Measurements from ENCODE around the gene TMPRSS12. TPM values are rescaled to one million over a fixed set of nuclear protein-coding genes. Genes with fewer than 3 reads are reported as not detected.

TMPRSS12 gene
- total and polyA plus RNA-seq, 11 donors: not detected

GRCh38 chr12:50913224-50913623 is 70.5 kb downstream of the TMPRSS12 start:
- no peaks in the 10 kb centered on the region for H3K4me1 ChIP-seq
- WGBS, 4 donors: 86 to 94% (median 92%) methylated on average over 2 of the region's 2 CpGs
- DNase-seq (no peak), ATAC-seq (no peak)
- no peaks in the 10 kb centered on the region for H3K27me3 ChIP-seq
- TF ChIP-seq POLR2A (IDR thresholded peaks at IDR 0.05): no peak
- no peak for TF ChIP-seq CTCF (IDR thresholded peaks at IDR 0.05)
- no peak overlapping the region for H3K4me3 ChIP-seq
- no peaks in the 10 kb centered on the region for H3K36me3 ChIP-seq
- intact Hi-C loops (cut with DNase I): no loop called here
- H3K27ac ChIP-seq: no peak overlapping the region
- H3K9me3 ChIP-seq: peaks cover 0 to 59% (median 34%) of the 10 kb centered on the region in 12 donors

DNA sequence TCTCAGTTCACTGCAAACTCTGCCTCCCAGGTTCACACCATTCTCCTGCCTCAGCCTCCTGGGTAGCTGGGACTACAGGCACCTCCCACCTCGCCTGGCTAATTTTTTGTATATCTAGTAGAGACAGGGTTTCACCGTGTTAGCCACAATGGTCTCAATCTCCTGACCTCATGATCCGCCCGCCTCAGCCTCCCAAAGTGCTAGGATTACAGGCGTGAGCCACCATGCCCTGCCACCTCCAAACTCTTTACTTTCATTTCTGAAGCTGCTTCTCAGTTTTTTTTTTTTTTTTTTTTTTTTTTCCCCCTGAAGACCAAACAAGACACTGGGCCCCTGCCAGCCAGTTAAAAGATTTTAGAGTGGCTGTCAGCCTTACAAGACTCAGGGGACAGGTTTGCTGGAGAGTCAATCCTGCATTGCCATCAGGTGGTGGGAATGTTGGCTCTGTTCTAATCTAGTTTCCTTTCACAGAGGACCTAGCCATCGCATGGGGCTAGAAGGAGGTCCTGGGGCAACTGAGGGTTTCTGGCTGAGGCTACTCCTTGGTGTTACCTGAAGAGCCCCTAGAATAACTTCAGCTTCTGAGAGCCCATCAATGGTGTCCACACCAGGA is 72.3 kb downstream of the TMPRSS12 start:
- H3K36me3 ChIP-seq: no peaks in the 10 kb centered on the region
- no peak overlapping the region for H3K4me3 ChIP-seq
- TF ChIP-seq POLR2A (IDR thresholded peaks at IDR 0.05): no peak
- no peak for TF ChIP-seq CTCF (IDR thresholded peaks at IDR 0.05)
- intact Hi-C loops (cut with DNase I): no loop called here
- H3K27ac ChIP-seq: no peak overlapping the region
- peaks cover 0 to 59% (median 34%) of the 10 kb centered on the region in 12 donors for H3K9me3 ChIP-seq
- no peaks in the 10 kb centered on the region for H3K4me1 ChIP-seq
- ATAC-seq: no peak
- no peaks in the 10 kb centered on the region for H3K27me3 ChIP-seq
- WGBS, 4 donors: 78 to 91% (median 84%) methylated on average over 6 of the region's 6 CpGs
- DNase-seq: no peak

DNA sequence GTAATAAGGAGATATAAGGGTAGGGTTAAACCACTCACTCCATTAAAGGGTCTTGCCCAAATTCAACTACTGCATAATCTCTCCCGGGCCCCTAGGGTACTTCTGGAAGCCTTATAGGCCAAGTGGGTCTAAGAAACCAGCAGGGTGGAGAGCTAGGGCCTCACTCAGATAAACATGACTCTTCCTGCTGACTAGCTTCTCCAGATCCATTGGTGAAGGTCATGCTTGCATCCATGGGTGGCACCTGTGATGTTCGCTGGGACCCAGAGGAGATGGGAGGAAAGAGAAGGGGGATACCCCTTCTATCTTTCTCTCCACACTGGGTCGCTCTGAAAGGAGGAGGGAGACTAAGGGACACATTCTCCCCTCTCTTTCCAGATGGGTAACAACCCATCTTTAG is 73.6 kb downstream of the TMPRSS12 start:
- H3K36me3 ChIP-seq: no peaks in the 10 kb centered on the region
- TF ChIP-seq CTCF (IDR thresholded peaks at IDR 0.05): no peak
- no peak for TF ChIP-seq POLR2A (IDR thresholded peaks at IDR 0.05)
- H3K27me3 ChIP-seq: no peaks in the 10 kb centered on the region
- H3K4me1 ChIP-seq: no peaks in the 10 kb centered on the region
- H3K9me3 ChIP-seq: peaks cover 0 to 58% (median 34%) of the 10 kb centered on the region in 12 donors
- WGBS, 4 donors: 68 to 82% (median 75%) methylated on average over 2 to 3 of the region's 3 CpGs
- no peak overlapping the region for H3K27ac ChIP-seq
- no peak overlapping the region for H3K4me3 ChIP-seq
- ATAC-seq (no peak), DNase-seq (no peak)
- intact Hi-C loops (cut with DNase I): no loop called here

GRCh38 chr12:50918584-50919316 is 76.0 kb downstream of the TMPRSS12 start:
- Histone ChIP-seq H3K27me3 (no peaks in the 10 kb centered on the region), H3K36me3 (no peaks in the 10 kb centered on the region), H3K9me3 (peaks cover 0 to 33% (median 18%) of the 10 kb centered on the region in 12 donors), H3K4me3 (no peak overlapping the region), H3K4me1 (peaks cover 0 to 22% (median 17%) of the 10 kb centered on the region in 12 donors), H3K27ac (no peak overlapping the region)
- no peak for DNase-seq
- no peak for ATAC-seq
- WGBS, 4 donors: 79 to 91% (median 82%) methylated on average over 5 of the region's 5 CpGs
- no peak for TF ChIP-seq CTCF (IDR thresholded peaks at IDR 0.05)
- no peak for TF ChIP-seq POLR2A (IDR thresholded peaks at IDR 0.05)
- intact Hi-C loops (cut with DNase I): no loop called here
